ENCODE results near the gene GOT1.

DNA sequence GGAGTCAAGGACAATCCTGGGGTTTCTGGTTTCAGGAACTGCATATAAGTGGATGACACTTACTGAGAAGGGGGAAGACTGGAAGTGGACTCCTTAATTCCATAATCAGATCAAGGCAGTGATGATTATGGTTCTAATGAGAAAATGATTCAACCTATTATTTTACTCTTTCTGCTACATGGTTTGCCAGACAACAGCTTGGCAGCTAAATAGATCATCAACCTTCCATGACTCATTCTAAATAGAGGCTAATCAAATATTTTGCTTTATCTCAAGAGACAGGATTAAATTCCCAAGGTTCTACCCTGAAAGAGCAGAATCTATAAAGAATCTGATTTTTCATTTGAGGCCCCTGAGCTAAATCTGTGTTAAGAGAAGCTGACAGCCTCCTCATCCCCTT, 55.0 kb downstream of the GOT1 start:
- TF ChIP-seq POLR2AphosphoS5 (IDR thresholded peaks at IDR 0.05; ENCODE audit: low read depth, low read length) (no peak), TCF7L2 (IDR thresholded peaks at IDR 0.05; ENCODE audit: low read depth, low read length) (no peak), SIN3A (IDR thresholded peaks at IDR 0.05; ENCODE audit: borderline replicate concordance, insufficient read depth, low read depth, low read length) (no peak)
- TF ChIP-seq, protein P1, sequence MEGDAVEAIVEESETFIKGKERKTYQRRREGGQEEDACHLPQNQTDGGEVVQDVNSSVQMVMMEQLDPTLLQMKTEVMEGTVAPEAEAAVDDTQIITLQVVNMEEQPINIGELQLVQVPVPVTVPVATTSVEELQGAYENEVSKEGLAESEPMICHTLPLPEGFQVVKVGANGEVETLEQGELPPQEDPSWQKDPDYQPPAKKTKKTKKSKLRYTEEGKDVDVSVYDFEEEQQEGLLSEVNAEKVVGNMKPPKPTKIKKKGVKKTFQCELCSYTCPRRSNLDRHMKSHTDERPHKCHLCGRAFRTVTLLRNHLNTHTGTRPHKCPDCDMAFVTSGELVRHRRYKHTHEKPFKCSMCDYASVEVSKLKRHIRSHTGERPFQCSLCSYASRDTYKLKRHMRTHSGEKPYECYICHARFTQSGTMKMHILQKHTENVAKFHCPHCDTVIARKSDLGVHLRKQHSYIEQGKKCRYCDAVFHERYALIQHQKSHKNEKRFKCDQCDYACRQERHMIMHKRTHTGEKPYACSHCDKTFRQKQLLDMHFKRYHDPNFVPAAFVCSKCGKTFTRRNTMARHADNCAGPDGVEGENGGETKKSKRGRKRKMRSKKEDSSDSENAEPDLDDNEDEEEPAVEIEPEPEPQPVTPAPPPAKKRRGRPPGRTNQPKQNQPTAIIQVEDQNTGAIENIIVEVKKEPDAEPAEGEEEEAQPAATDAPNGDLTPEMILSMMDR (IDR thresholded peaks at IDR 0.05) = no peak
- TF ChIP-seq, protein P2, sequence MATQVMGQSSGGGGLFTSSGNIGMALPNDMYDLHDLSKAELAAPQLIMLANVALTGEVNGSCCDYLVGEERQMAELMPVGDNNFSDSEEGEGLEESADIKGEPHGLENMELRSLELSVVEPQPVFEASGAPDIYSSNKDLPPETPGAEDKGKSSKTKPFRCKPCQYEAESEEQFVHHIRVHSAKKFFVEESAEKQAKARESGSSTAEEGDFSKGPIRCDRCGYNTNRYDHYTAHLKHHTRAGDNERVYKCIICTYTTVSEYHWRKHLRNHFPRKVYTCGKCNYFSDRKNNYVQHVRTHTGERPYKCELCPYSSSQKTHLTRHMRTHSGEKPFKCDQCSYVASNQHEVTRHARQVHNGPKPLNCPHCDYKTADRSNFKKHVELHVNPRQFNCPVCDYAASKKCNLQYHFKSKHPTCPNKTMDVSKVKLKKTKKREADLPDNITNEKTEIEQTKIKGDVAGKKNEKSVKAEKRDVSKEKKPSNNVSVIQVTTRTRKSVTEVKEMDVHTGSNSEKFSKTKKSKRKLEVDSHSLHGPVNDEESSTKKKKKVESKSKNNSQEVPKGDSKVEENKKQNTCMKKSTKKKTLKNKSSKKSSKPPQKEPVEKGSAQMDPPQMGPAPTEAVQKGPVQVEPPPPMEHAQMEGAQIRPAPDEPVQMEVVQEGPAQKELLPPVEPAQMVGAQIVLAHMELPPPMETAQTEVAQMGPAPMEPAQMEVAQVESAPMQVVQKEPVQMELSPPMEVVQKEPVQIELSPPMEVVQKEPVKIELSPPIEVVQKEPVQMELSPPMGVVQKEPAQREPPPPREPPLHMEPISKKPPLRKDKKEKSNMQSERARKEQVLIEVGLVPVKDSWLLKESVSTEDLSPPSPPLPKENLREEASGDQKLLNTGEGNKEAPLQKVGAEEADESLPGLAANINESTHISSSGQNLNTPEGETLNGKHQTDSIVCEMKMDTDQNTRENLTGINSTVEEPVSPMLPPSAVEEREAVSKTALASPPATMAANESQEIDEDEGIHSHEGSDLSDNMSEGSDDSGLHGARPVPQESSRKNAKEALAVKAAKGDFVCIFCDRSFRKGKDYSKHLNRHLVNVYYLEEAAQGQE (IDR thresholded peaks at IDR 0.05; ENCODE audit: insufficient read depth in 1 of 2, low read depth in 2 of 2, low read length in 1 of 2) = no peak
